GM18519 (cell line): Measurements from ENCODE around the gene TOX3.

Experiments used
- ATAC-seq: cut with Tn5 transposase; IDR thresholded peaks from one replicate; pipeline ENCODE4 v1.9.1; 2021; ENCODE audit warnings: mild to moderate bottlenecking, moderate library complexity; ENCODE audit not compliant: unreplicated experiment, low FRiP score

TOX3 gene

DNA sequence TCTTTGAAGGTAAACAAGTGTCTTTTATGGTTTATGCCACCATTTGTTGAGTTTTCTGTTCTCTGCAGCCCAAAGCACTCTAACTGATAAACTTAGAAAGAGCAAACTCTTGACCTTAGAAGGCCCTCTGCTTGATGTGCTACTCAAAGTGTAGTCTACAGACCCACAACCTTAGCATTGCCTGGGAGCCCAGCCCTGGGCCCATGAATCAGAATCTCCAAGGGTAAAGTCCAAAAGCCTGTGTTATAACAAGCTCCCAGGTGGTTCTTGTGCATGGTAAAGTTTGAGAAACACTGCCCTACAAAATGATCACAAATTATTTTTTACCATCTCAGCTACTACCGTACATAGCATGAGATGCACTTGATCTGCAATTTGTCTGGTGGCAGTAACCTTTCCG lies 6.0 kb downstream of the TOX3 start:
- ATAC-seq: no peak

DNA sequence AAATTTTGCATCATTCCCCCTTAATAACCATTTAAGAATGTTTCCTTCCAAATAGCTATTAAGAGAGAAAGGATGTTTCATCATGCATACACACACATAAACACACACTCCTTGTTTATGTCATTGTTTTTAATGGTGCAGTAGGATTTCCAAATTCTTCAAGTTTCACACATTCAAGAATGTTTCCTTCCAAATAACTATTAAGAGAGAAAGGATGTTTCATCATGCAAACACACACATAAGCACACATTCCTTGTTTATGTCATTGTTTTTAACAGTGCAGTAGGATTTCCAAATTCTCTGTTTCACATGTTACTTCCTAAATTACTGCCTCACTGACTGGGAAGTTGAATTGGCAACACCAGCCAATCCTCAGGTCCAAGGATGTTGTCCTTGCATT lies 7.8 kb downstream of the TOX3 start:
- no peak for ATAC-seq

- no peak for ATAC-seq
Observed at GRCh38 chr16:52538511-52538910, 8.4 kb downstream of the TOX3 start.

- no peak for ATAC-seq
Observed at GRCh38 chr16:52537516-52537915, 9.4 kb downstream of the TOX3 start.

DNA sequence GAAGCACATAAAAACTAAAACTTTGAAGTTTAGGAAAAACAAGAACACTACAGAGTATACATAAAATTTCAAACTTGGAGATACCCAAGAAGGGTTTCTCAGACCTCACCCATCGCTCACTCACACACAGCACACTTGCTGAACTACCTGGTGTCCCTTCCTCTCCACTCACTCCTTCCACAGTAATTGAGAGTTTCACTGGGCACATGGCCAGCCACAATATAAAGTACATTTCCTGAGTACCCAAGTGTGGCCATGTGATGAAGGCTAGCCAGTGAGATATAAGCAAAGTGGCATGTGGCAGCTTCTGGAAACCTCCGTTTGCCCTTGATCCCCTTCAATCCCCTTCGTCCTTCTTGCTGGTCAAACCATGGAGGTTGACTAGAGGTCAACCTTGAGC lies 11.9 kb downstream of the TOX3 start:
- no peak for ATAC-seq

DNA sequence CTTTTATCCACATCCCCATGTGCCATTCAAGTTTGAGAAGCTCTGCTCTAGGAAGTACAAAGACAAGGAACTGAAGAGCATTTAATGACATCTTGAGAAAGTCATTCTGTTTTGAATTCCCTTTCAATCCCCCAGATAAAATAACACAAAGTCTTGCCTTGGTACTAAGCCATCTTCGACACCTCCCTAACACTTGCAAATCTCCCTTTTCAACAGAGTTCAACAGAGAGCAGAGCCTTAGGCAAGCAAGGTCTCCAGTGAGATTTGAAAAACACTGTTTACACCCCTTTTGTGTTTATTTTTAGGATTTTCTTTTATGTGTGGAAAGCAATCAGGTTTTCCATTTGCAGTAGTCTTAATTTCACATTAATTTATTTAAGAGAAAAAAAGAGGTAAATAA lies 13.6 kb downstream of the TOX3 start:
- ATAC-seq: no peak

DNA sequence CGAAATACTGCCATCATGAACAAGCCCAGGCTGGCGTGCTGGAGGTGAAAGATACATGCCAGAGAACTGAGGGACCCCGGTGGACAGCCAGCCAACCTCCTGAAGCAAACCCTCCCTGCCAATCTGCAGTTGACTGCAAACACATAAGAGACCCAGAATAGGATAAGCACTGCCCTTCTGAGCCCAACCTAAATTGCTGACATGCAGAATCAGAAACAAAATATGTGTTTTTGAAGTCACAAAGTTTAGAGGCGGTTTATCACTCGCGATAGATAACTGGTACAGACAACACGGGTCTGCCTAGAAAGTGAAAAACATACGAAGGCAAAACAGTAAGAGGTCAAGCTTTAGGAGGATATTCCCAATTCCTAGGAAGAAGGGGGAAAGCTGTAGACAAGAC lies 14.6 kb downstream of the TOX3 start:
- ATAC-seq: no peak

DNA sequence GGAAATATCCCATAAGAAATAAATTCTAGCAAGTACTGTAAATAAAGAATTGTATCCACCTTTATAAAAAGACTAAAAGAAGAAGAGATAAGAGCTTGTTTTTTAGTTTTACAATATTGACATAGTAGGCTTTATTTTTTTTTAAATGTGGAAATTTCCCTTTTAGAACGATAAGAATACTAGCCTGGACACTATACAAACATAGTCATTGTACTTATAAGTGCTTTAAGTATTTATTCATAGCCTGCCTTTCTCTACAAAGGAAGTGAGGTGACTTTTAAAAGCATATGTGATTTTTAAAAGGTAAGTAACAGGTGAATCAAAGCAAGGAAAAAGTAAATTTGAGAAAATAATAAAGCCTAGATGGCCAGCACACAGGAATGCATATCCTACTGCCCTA lies 17.7 kb downstream of the TOX3 start:
- ATAC-seq: no peak

DNA sequence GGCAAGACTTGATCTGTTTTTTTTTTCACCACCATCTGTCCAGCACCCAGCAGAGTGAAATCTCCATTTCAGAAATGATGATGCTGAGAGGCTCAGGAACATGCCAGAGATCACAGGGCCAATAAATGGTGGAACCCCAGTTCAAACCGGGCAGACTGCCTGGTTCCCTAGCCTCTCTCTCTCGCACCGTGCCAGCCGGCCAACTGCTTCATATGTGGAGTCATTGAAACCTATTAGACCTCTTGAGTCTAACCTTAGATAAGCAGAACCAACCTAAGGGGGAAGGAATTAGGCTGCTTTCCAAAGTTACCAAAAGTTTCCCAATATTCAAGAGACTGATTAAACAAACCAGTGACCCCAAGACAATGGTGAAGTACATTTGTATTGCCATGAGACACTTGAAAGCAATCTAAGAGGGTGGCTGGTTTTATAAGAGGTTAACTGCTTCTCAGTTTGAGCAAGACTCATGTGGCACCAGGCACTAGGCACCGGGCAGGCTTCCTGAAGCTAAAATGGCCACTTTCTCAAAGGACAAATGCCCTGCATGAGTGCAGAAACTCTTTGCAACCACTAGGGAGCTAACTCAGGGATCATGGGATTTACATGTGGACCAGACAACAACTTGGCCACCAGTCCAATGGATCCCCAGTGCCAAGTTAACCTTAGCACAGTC lies 18.4 kb downstream of the TOX3 start:
- no peak for ATAC-seq

DNA sequence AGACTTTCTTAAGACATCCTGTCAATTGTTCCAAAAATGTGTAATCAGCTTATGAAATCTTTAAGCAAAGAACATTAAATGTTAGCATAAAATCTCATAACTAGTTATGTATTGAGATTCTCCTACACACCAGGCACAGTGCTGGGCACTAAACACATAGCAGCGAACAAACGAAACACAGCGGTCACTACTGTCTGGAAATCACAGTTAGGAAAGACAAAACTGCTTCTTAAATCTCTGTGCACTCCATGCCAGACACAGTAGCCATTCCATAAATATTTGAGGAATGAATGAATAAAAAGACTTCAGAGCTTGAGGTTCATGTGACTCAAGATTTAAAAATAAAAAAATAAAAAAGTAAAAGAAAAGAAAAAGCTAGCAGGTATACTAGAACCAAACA lies 20.1 kb downstream of the TOX3 start:
- no peak for ATAC-seq

DNA sequence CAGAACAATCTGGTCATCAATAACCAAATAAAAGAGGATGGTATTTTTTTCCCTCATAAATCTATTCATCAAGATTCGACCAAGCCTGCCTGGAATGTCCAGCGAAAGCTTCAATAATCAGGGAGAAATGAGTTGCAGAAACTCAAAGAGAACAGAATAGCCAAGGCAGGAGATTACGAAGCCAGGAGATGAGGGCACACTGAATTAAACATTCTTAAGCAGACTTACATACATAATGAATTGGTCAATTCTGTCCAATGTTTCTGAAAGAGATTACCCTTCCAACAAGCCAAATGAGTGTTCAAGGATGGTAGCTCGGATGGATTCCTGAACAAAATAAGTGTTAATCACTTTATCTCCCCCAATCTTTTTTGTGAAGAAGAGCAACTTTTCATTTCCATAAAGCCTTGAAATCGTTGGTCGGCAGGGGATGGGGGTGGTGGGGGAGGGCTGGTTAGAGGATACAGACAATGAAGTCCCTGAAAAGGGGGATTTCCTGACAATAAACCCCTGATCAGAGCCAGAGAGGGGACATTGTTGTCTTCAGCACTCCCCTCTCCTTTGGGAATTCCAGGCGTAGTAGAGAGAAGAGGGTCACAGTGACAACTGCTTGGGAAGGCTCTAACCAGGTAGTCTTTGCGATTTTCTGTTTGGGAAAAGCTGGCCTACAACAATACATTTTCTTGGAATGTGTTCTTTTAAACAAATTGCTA lies 20.7 kb downstream of the TOX3 start:
- ATAC-seq: no peak

GRCh38 chr16:52521570-52521969 lies 25.4 kb downstream of the TOX3 start:
- no peak for ATAC-seq

- ATAC-seq: no peak
Observed at GRCh38 chr16:52518884-52519283, 28.1 kb downstream of the TOX3 start.

DNA sequence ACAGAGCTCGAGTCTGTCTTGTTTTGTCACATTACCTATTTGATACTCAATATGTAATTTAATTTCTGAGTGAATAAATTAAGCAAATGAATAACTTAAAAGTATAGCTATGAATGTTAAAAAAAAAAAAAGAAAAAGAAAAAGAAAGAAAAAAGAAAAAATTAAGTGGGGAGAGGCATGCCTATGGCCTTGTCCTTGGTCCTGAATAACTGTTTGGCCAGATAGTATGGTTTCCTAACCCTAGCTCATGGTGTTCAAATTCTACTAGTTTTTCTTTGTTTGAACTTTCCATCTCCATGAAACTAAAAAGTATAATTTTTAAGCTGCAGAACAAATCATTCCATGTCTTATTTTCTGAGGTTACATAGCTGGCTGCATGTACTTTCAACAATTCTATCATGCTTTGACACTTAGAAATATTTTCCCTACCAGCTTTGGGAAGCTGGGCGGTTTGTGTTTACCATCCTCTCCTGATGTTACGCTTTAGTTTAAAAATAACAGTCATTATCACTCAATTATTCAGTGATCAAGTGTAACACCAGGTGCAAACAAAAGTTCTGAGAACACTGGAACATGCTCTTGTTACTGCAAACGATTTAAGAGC lies 31.8 kb downstream of the TOX3 start:
- no peak for ATAC-seq

- no peak for ATAC-seq
Observed at GRCh38 chr16:52512297-52512987, 34.5 kb downstream of the TOX3 start.

DNA sequence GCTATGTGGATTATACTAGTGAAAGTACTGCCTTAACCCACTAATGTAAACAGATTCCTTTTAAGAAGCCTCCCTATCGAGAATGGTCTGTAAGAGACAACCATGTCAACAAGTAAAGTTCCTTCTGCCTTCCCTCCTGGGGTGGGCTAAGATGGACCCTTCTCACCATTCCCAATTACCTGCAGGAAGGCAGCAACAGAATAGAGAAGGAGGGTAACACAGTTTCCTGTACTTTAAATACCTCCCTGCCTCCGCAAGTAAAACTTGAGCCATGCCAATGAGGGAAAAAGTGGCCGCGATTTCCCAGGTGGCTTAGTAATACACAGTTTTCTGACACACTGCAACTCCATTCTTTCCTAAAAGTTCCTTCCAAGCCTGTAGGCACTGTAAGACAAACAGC lies 45.2 kb downstream of the TOX3 start:
- ATAC-seq: no peak

GRCh38 chr16:52500963-52501362 lies 46.0 kb downstream of the TOX3 start:
- no peak for ATAC-seq

DNA sequence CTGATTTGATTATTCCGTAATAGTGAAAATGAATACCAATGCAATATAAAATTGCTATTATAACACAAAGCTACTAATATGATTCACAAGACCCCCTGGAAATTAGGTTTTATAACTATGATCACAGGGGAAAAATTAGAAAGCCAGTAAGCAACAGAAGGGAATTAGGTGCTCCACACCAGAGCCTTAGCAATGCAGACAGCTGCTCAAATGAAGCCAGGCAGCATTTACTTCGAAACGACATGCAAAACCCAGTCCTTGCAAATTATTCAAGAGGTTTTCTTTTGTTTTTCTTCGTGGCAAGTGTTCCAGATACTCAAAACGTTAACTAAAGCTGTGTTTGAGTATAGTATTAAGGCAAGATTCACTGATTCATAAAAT lies 47.9 kb downstream of the TOX3 start:
- no peak for ATAC-seq

GRCh38 chr16:52498328-52499059 lies 48.4 kb downstream of the TOX3 start:
- ATAC-seq: no peak

- no peak for ATAC-seq
Observed at GRCh38 chr16:52497067-52497816, 49.7 kb downstream of the TOX3 start.
